NCI-H2227 (cell line): ENCODE results near the gene MRLN.

ENCODE experiments used
- DNase-seq: peaks from one replicate; lab custom pipeline; 2025; ENCODE audit not compliant: unreplicated experiment; lab: John Stamatoyannopoulos, UW

MRLN gene

GRCh38 chr10:59706851-59707797 lies 46.1 kb downstream of the MRLN start:
- no peak for DNase-seq

- no peak for DNase-seq
Measured at GRCh38 chr10:59705931-59706330, 47.3 kb downstream of the MRLN start.

GRCh38 chr10:59704630-59705029 lies 48.6 kb downstream of the MRLN start:
- no peak for DNase-seq

GRCh38 chr10:59702347-59702746 lies 50.9 kb downstream of the MRLN start:
- no peak for DNase-seq

GRCh38 chr10:59700709-59701108 lies 52.5 kb downstream of the MRLN start:
- DNase-seq, result peak; percentile 1

GRCh38 chr10:59698326-59698725 lies 54.9 kb downstream of the MRLN start:
- no peak for DNase-seq

- no peak for DNase-seq
Measured at GRCh38 chr10:59695637-59696036, 57.6 kb downstream of the MRLN start.

GRCh38 chr10:59694936-59695335 lies 58.3 kb downstream of the MRLN start:
- DNase-seq, result no peak

GRCh38 chr10:59692113-59692512 lies 61.1 kb downstream of the MRLN start:
- DNase-seq, result no peak

- DNase-seq, result no peak
Measured at GRCh38 chr10:59688921-59689351, 64.3 kb downstream of the MRLN start.

- no peak for DNase-seq
Measured at GRCh38 chr10:59687657-59688056, 65.6 kb downstream of the MRLN start.
